Hepatocyte (in vitro differentiated cells): ENCODE results near the gene NPIPA3. TPM values are rescaled to one million over a fixed set of nuclear protein-coding genes. Genes with fewer than 3 reads are reported as not detected.
"Not testable (repeated sequence)": the region's sequence is repeated elsewhere in the genome, so short reads cannot be mapped to it uniquely, and the experiment has no call there.

Experiments used
- DNase-seq: peaks from one replicate; pipeline ENCODE4 v3.0.0-alpha.2; 2016; ENCODE audit warnings: low spot score
- H2AFZ ChIP-seq: fragments of 200-600 bp; sonication (generic); 2 replicates; pipeline ENCODE4 v1.6.0; 2016; ENCODE audit warnings: antibody characterized with exemption, mild to moderate bottlenecking
- H3K27ac ChIP-seq: fragments of 200-600 bp; sonication (generic); 2 replicates; pipeline ENCODE4 v1.5.1; 2016; ENCODE audit warnings: mild to moderate bottlenecking
- H3K27me3 ChIP-seq: fragments of 200-600 bp; sonication (generic); 2 replicates; pipeline ENCODE4 v1.6.1; 2016
- H3K36me3 ChIP-seq: fragments of 200-600 bp; sonication (generic); replicated peaks from 2 replicates; pipeline ENCODE4 v1.5.1; 2016; ENCODE audit warnings: low read depth; ENCODE audit not compliant: insufficient read depth
- H3K4me1 ChIP-seq: fragments of 200-600 bp; sonication (generic); 2 replicates; pipeline ENCODE4 v1.5.1; 2016; ENCODE audit warnings: mild to moderate bottlenecking, moderate library complexity; ENCODE audit not compliant: insufficient read depth
- H3K4me2 ChIP-seq: fragments of 200-600 bp; sonication (generic); 2 replicates; pipeline ENCODE4 v1.6.0; 2016
- H3K4me3 ChIP-seq: fragments of 200-600 bp; sonication (generic); 2 replicates; pipeline ENCODE4 v1.5.1; 2016; ENCODE audit warnings: mild to moderate bottlenecking
- H3K79me2 ChIP-seq: fragments of 200-600 bp; sonication (generic); 2 replicates; pipeline ENCODE4 v1.6.0; 2017; ENCODE audit warnings: mild to moderate bottlenecking
- H3K9me2 ChIP-seq: fragments of 200-600 bp; sonication (generic); replicated peaks from 2 replicates; pipeline ENCODE4 v1.6.0; 2017; ENCODE audit warnings: mild to moderate bottlenecking; ENCODE audit not compliant: insufficient read depth
- H3K9me3 ChIP-seq: fragments of 200-600 bp; sonication (generic); 2 replicates; pipeline ENCODE4 v1.5.1; 2016; ENCODE audit warnings: low read depth, mild to moderate bottlenecking
- H4K20me1 ChIP-seq: fragments of 200-600 bp; sonication (generic); 2 replicates; pipeline ENCODE4 v1.6.0; 2016; ENCODE audit warnings: mild to moderate bottlenecking; ENCODE audit not compliant: insufficient read depth, poor library complexity, severe bottlenecking
- CTCF ChIP-seq: fragments of 200-600 bp; sonication (generic); IDR thresholded peaks from 2 replicates; pipeline ENCODE4 v1.5.1; 2016; ENCODE audit warnings: antibody characterized with exemption, mild to moderate bottlenecking; ENCODE audit not compliant: poor library complexity
- EZH2 ChIP-seq: fragments of 200-600 bp; sonication (generic); IDR thresholded peaks from 2 replicates; pipeline ENCODE4 v1.6.1; 2016; ENCODE audit warnings: antibody characterized with exemption, mild to moderate bottlenecking, borderline replicate concordance
- EZH2phosphoT487 ChIP-seq: fragments of 200-600 bp; sonication (generic); IDR thresholded peaks from one replicate; pipeline ENCODE4 v1.6.1; 2018; ENCODE audit warnings: antibody characterized with exemption, mild to moderate bottlenecking, low read depth, moderate library complexity; ENCODE audit not compliant: unreplicated experiment, severe bottlenecking
- WGBS: methylation state at CpG from one replicate; pipeline ENCODE4 v1.1.6; 2016; ENCODE audit warnings: low lambda C conversion rate; ENCODE audit errors: missing lambda C conversion rate; 5-methylcytosine and 5-hydroxymethylcytosine counted together
- polyA plus RNA-seq: library from polyadenylated mRNA; unstranded; fragments of >200 nt; fragmentation: Nextera tagmentation; extraction: Ambion mirVana; gene quantifications from 2 replicates; pipeline ENCODE4 v1.2.1, GENCODE V29; 2016
- total RNA-seq: library from RNA; depleted of rRNA; stranded (reverse); fragments of >200 nt; gene quantifications from 2 replicates; pipeline ENCODE4 v1.2.3, GENCODE V29; 2014

NPIPA3 gene
- total and polyA plus RNA-seq, 2 experiments from 2014 or later = 0.30 TPM; not detected in 1

- Histone ChIP-seq H4K20me1 (no peaks in the 10 kb centered on the region), H3K79me2 (no peaks in the 10 kb centered on the region), H3K36me3 (no peaks in the 10 kb centered on the region), H3K27me3 (no peaks in the 10 kb centered on the region), H3K9me2 (no peaks in the 10 kb centered on the region), H3K4me2 (no peak overlapping the region), H3K4me3 (no peak overlapping the region), H3K9me3 (no peaks in the 10 kb centered on the region), H2AFZ (no peak overlapping the region), H3K4me1 (no peaks in the 10 kb centered on the region), H3K27ac (no peak overlapping the region)
- DNase-seq = no peak
- WGBS = 76% methylated on average over 11 of the region's 11 CpGs
- TF ChIP-seq EZH2 (no peak), EZH2phosphoT487 (no peak), CTCF (no peak)
Observed at GRCh38 chr16:14678748-14679497, 24.3 kb upstream of the NPIPA3 start.

DNA sequence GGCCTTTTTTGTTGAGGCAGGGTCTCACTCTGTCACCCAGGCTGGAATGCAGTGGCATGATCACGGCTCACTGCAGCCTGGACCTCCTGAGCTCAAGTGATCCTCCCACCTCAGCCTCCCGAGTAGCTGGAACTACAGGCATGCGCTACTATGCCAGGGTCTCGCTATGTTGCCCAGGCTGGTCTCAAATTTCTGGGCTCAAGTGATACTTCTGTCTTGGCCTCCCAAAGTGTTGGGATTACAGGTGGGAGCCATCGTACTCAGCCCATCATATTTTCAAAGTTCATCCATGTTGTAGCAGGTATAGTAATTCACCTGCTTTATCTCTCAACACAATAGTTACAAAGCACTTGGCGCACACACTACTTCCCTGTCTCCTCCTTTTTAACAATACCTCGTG is 22.8 kb upstream of the NPIPA3 start:
- not testable (repeated sequence) for H3K79me2 ChIP-seq, H3K4me2 ChIP-seq, H3K9me3 ChIP-seq, H3K36me3 ChIP-seq, H3K4me3 ChIP-seq, H2AFZ ChIP-seq, H3K9me2 ChIP-seq, DNase-seq, H3K4me1 ChIP-seq, H4K20me1 ChIP-seq, H3K27ac ChIP-seq, H3K27me3 ChIP-seq
- 95% methylated on average over 7 of the region's 7 CpGs for WGBS

GRCh38 chr16:14681115-14681514 is 22.1 kb upstream of the NPIPA3 start:
- no peak for DNase-seq
- H3K9me2 ChIP-seq = no peaks in the 10 kb centered on the region
- no peaks in the 10 kb centered on the region for H4K20me1 ChIP-seq
- no peaks in the 10 kb centered on the region for H3K4me1 ChIP-seq
- H3K27ac ChIP-seq = no peak overlapping the region
- H3K9me3 ChIP-seq = no peaks in the 10 kb centered on the region
- no peaks in the 10 kb centered on the region for H3K79me2 ChIP-seq
- no peak overlapping the region for H3K4me3 ChIP-seq
- 96% methylated on average over 4 of the region's 4 CpGs for WGBS
- no peaks in the 10 kb centered on the region for H3K27me3 ChIP-seq
- H2AFZ ChIP-seq = no peak overlapping the region
- TF ChIP-seq EZH2phosphoT487 = no peak
- no peak for TF ChIP-seq CTCF
- no peak for TF ChIP-seq EZH2
- no peak overlapping the region for H3K4me2 ChIP-seq
- H3K36me3 ChIP-seq = no peaks in the 10 kb centered on the region

DNA sequence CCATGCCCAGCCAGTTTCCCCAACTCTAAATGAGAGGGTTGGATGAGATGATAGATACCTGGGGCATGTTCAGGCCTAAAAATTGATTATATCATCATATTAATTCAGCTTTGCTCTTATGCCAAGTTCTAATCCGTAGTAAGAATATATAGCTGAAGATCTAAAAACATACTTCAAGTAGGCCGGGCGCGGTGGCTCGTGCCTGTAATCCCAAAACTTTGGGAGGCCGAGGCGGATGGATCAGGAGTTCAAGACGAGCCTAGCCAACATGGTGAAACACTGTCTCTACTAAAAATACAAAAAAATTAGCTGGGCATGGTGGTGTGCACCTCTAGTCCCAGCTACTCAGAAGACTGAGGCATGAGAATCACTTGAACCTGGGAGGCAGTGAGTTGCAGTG is 21.1 kb upstream of the NPIPA3 start:
- no peaks in the 10 kb centered on the region for H3K79me2 ChIP-seq
- no peak overlapping the region for H3K4me2 ChIP-seq
- no peak overlapping the region for H3K27ac ChIP-seq
- no peaks in the 10 kb centered on the region for H4K20me1 ChIP-seq
- no peaks in the 10 kb centered on the region for H3K9me2 ChIP-seq
- 92% methylated on average over 8 of the region's 8 CpGs for WGBS
- TF ChIP-seq EZH2phosphoT487 (no peak), CTCF (no peak)
- no peaks in the 10 kb centered on the region for H3K27me3 ChIP-seq
- H3K36me3 ChIP-seq = no peaks in the 10 kb centered on the region
- H3K4me1 ChIP-seq = no peaks in the 10 kb centered on the region
- no peaks in the 10 kb centered on the region for H3K9me3 ChIP-seq
- no peak overlapping the region for H2AFZ ChIP-seq
- no peak overlapping the region for H3K4me3 ChIP-seq
- DNase-seq = no peak

DNA sequence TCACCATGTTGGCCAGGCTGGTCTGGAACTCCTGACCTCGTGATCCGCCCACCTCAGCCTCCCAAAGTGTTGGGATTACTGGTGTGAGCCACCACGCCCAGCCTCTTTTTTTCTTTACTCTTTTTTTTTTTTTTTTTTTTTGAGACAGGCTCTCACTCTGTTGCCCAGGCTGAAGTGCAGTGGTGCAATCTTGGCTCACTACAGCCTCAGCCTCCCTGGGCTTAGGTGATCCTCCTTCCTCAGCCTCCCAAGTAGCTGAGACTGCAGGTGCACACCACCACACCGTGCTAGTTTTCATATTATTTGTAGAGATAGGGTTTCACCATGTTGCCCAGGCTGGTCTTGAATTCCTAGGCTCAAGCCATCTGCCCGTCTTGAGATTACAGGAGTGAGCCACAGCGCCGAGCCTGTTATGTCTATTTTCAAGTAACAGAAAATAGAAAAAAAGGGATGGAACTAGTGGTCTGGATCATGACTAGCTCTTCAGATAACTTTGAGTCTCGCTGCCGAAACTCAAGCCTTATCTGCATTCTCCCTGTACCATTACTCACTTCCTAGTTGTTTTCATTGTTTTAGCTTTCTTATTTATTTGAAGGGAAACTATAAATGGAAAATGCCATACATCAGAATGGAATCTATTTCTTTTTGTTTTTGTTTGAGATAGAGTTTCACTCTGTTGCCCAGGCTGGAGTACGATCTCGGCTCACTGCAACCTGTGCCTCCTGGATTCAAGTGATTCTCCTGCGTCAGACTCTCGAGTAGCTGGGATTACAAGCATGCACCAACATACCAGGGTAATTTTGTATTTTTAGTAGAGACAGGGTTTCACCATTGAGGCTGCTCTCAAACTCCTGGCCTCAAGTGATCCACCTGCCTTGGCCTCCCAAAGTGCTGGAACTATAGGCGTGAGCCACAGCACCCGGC is 17.1 kb upstream of the NPIPA3 start:
- DNase-seq, H3K9me2 ChIP-seq, H2AFZ ChIP-seq, H3K27ac ChIP-seq, H3K79me2 ChIP-seq, H3K4me3 ChIP-seq, H3K9me3 ChIP-seq, H3K4me2 ChIP-seq, H3K4me1 ChIP-seq, H3K36me3 ChIP-seq, H4K20me1 ChIP-seq, H3K27me3 ChIP-seq: not testable (repeated sequence)
- WGBS = 85% methylated on average over 15 of the region's 15 CpGs

- not testable (repeated sequence) for H4K20me1 ChIP-seq, H3K4me1 ChIP-seq, H3K27ac ChIP-seq, H3K9me3 ChIP-seq, H3K9me2 ChIP-seq, H3K79me2 ChIP-seq, H2AFZ ChIP-seq, H3K4me2 ChIP-seq, H3K27me3 ChIP-seq, H3K4me3 ChIP-seq, H3K36me3 ChIP-seq, DNase-seq
- no CpG with 5 or more reads among the region's 28 CpGs for WGBS
Observed at GRCh38 chr16:14694129-14694528, 9.1 kb upstream of the NPIPA3 start, which contains the start of gene PLA2G10. PLA2G10 (minus strand) TSS chr16:14694308; CDS start chr16:14694229, 79 bp downstream.
